Progenitor cell of endocrine pancreas (in vitro differentiated cells): Measurements from ENCODE around the gene JSRP1. TPM values are rescaled to one million over a fixed set of nuclear protein-coding genes. Genes with fewer than 3 reads are reported as not detected.

Experiments
- DNase-seq: peaks from one replicate; pipeline ENCODE4 v3.0.0; 2021; ENCODE audit warnings: low spot score; ENCODE audit not compliant: unreplicated experiment
- H3K27ac Mint-ChIP-seq: 2 replicates; pipeline ENCODE4 v1.8.0; 2021; ENCODE audit warnings: mild to moderate bottlenecking, moderate library complexity, mixed read lengths
- H3K27me3 Mint-ChIP-seq: 2 replicates; pipeline ENCODE4 v1.8.0; 2021; ENCODE audit warnings: mixed read lengths
- H3K36me3 Mint-ChIP-seq: 2 replicates; pipeline ENCODE4 v1.8.0; 2022; ENCODE audit warnings: mixed read lengths; ENCODE audit not compliant: insufficient read depth
- H3K4me1 Mint-ChIP-seq: 2 replicates; pipeline ENCODE4 v1.8.0; 2021; ENCODE audit warnings: low read depth, mixed read lengths
- H3K4me3 Mint-ChIP-seq: 2 replicates; pipeline ENCODE4 v1.8.0; 2021; ENCODE audit warnings: low read depth, mild to moderate bottlenecking, moderate library complexity, mixed read lengths
- H3K9me3 Mint-ChIP-seq: 2 replicates; pipeline ENCODE4 v1.8.0; 2021; ENCODE audit warnings: low read depth, mixed read lengths
- CTCF ChIP-seq: fragments of 200-600 bp; sonication (generic); IDR thresholded peaks from one replicate; pipeline ENCODE4 v1.5.0; 2021; ENCODE audit warnings: antibody characterized with exemption, mild to moderate bottlenecking; ENCODE audit not compliant: unreplicated experiment
- total RNA-seq: library from RNA; stranded (reverse); gene quantifications from 2 replicates; pipeline ENCODE4 v1.2.1, GENCODE V29; 2021

JSRP1 gene
- total RNA-seq, 1 donor from 2014 or later, result 1.6 TPM

GRCh38 chr19:2266183-2266993, 10.2 kb upstream of the JSRP1 start:
- Mint-ChIP-seq H3K4me3 (peak overlapping the region; percentile 21), H3K9me3 (no peaks in the 10 kb centered on the region), H3K27me3 (no peaks in the 10 kb centered on the region), H3K27ac (peak overlapping the region; percentile 20), H3K36me3 (peaks cover under 1% of the 10 kb centered on the region), H3K4me1 (peaks cover 3% of the 10 kb centered on the region)
- no peak for DNase-seq
- TF ChIP-seq CTCF, result no peak

DNA sequence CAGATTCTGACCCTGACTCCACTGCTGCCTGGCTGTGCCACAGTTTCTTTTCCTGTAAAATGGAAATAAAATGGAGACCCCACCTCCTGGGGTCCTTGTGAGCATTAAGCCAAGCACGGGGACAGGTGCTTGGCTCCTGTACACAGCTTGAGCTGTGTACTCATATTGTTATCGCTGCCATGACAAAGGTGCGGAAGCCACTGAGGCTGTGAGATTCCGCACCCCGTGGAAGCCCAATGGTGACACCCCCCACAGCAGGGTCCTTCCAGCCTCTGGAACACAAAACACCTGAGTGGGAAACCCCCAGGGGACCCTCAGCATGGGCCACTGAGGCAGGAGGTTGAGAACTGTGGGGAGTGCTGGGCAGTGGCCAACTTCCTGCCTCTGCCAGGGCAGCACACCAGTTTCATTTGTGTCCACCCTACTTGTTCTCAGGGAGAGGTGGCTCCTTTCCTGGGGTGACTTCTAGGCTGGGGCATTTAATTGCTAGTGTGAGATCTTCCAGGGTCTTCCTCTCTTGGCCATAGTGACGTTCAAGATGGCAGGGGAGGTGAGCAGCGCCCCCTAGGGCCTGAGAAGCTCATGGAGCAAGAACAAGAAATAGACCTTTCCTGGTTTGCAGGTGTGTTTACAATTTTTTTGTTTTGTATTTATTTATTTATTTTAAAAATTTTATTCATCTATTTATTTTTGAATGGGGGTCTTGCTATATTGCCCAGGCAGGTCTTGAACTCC, 5.4 kb upstream of the JSRP1 start:
- Mint-ChIP-seq H3K9me3 (no peaks in the 10 kb centered on the region), H3K4me1 (no peaks in the 10 kb centered on the region), H3K4me3 (no peak overlapping the region), H3K27me3 (no peaks in the 10 kb centered on the region), H3K36me3 (no peaks in the 10 kb centered on the region), H3K27ac (no peak overlapping the region)
- TF ChIP-seq CTCF, result peak; percentile 55
- no peak for DNase-seq

- Mint-ChIP-seq H3K36me3 (no peaks in the 10 kb centered on the region), H3K9me3 (no peaks in the 10 kb centered on the region), H3K4me3 (no peak overlapping the region), H3K27me3 (no peaks in the 10 kb centered on the region), H3K27ac (no peak overlapping the region), H3K4me1 (no peaks in the 10 kb centered on the region)
- no peak for TF ChIP-seq CTCF
- DNase-seq, result no peak
Observed at GRCh38 chr19:2260341-2260805, 4.2 kb upstream of the JSRP1 start.

DNA sequence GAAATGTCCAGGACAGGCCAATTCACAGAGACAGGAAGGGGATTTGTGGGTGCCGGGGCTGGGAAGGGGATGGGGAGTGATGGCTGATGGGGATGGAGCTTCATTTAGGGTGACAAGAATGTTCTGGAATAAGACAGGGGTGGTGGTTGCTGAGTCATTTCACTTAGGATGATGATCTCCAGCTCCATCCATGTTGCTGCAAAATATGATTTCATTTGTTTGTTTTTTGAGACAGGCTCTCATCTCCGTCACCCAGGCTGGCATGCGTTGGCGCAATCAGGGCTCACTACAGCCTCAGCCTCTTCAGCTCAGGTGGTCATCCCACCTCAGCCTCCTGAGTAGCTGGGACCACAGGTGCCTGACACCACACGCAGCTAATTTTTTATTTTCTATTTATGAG, 3.1 kb upstream of the JSRP1 start:
- Mint-ChIP-seq H3K27me3 (no peaks in the 10 kb centered on the region), H3K4me3 (no peak overlapping the region), H3K27ac (no peak overlapping the region), H3K4me1 (no peaks in the 10 kb centered on the region), H3K36me3 (no peaks in the 10 kb centered on the region), H3K9me3 (no peaks in the 10 kb centered on the region)
- DNase-seq, result no peak
- no peak for TF ChIP-seq CTCF

GRCh38 chr19:2255112-2255845, 938 bp downstream of the JSRP1 start:
- Mint-ChIP-seq H3K4me1 (peaks cover 3% of the 10 kb centered on the region), H3K27me3 (peaks cover 4% of the 10 kb centered on the region), H3K4me3 (no peak overlapping the region), H3K27ac (no peak overlapping the region), H3K9me3 (no peaks in the 10 kb centered on the region), H3K36me3 (no peaks in the 10 kb centered on the region)
- no peak for DNase-seq
- no peak for TF ChIP-seq CTCF
